TTC549 (cell line): ENCODE results near the gene ZNF653.

Experiments
- FAIRE-seq: peaks from 2 replicates; lab custom pipeline; 2012; peaks lifted over from hg19 to GRCh38; lab: Jason Lieb, UNC

ZNF653 gene

DNA sequence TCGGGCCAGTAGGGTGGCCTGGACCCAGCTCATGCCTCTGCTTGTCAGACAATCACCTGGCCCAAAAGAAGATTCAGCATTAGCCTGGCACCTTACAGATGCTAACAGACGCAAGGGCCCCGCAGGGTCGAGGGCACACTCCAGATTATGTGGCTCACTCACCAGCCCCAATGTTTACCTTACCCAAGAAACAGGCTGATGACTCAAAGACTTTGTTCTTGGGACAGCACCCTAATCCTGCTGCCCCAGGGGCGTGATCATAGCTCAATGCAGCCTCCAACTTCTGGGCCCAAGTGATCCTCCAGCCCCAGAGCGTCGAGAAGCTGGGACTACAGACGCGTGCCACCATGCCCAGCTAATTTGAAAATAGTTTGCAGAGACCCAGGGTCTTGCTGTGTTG is 13.5 kb upstream of the ZNF653 start:
- no peak for FAIRE-seq

DNA sequence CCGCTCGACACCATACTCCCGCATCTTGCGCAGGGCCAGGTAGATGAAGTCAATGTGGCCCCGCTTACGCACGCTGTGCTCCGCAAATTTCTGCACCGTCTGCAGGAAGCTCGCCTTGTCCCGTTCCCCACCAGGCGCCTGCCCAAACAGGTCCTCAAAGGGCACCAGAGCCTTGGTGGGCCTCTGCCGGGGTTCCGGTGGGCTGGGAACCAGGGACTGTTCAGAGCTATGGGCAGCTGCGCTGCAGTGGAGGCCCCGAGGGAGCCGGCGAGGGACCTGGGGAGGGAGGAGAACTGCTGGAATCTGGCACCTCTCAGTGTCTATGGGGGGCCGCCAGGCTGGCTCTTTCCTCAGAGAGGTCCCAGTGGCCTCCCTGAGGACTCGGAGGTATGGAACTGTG is 8.3 kb upstream of the ZNF653 start:
- no peak for FAIRE-seq

DNA sequence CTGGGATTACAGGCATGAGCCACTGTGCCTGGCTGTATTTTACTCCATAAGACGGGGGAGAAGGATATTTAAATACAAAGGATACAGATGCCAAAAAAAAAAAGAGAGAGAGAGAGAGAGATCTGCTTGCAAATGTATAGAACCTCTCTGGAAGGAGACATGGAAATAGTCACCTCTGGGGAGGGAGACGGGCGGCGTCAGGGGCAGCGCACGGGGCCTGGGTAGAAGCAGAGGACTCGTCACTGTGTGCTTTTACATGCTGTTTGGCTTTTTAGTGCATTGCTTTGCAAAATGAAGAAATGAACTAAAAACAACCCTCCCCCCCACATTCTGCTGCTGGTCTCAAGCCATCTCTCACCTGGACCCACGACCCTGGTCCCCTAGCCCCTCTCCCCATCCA is 4.8 kb upstream of the ZNF653 start:
- no peak for FAIRE-seq

DNA sequence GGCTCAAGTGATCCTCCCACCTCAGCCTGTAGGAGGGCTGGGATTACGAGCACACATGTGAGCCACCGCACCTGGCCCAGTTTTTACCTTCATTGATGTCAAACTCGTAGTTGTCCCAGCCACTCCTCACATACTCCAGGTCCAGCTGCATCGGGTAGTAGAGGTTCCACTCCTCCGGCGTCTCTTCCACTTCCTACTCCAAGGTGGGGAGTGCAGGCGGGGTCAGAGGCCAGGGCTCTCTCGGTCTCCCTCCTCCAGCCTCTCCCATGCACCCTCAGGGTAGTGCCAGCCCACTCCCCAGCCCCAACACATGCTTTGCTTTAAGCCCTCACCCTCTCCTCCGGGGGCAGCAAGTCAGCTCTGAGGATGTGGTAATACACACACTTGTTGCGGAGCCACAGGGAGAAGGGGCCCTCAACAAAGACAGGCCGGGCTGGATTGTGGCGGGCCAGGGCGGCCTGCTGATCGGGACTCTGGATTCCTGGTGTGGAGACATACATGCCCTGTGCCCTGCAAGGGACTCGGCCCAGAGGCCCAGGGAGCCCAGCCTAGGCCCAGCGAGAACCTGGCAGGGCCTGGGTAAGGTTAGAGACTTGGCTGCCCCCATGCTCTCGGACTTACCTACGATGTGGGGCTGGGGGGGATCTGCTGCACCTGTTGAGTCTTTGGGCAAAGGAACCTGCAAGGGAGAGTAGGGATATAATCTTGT is 1.9 kb upstream of the ZNF653 start:
- no peak for FAIRE-seq

DNA sequence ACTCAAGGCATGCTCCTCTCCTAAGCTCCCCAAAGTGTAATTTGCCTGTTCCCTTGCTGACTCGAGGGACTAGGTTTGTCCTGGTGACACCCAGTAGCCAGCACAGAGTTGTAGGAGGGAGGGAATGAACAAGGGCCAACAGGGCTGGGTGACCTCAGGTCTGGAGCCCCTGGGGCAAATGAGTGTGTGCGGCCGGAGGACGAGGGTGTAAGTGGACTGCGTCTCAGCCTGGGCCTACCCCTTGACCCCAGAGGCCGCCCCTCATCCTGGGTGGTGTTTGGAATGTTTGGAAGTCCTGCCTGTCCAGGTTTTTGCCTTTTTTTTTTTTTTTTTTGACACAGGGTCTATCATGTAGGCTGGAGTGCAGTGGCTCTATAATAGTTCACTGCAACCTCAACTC is 1.3 kb upstream of the ZNF653 start:
- FAIRE-seq = no peak

DNA sequence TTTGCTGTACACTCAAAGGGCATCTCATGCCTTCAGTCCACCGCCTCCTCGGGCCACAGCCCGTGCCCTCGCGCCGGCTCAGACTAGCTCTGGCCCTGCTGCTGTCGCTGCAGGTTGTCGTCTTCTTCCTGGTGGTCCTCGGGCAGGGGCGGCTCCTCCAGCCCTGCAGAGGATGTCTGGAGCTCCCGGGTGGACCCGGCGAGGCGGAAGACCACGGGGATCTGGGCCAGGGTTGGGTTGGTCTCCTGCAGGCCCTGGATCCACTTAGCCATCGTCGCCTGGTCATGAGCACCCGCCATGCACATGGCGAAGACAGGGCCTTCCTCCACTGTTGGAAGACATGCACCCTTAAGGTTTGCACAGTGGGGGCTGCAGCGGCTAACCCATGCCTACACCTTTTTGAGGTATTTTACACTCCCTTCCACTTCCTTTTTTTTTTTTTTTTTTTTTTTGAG is 489 bp upstream of the ZNF653 start:
- no peak for FAIRE-seq

DNA sequence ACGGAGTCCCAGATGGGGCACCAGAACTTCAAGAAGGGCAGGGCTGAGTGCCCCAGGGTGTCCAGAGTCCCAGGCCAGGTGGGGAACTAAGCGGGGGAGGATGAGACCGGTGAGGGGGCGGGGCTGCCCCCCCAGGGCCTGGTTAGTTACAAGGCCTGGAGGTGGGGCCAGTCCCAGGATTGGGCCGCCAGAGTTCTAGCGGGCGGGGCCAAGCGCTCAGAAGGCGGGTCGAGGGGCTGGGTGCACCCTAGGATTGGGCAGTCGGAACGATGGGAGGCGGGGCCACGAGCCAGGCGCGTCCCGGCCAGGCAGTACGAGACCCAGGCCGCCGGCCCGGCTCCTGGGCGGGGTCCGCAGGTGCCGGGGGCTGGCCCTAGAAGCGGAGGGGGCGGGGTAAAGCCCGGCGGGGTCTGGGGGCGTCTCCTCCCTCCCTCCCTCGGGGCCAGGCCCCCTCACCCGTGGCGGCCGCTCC is 571 bp downstream of the ZNF653 start:
- no peak for FAIRE-seq

DNA sequence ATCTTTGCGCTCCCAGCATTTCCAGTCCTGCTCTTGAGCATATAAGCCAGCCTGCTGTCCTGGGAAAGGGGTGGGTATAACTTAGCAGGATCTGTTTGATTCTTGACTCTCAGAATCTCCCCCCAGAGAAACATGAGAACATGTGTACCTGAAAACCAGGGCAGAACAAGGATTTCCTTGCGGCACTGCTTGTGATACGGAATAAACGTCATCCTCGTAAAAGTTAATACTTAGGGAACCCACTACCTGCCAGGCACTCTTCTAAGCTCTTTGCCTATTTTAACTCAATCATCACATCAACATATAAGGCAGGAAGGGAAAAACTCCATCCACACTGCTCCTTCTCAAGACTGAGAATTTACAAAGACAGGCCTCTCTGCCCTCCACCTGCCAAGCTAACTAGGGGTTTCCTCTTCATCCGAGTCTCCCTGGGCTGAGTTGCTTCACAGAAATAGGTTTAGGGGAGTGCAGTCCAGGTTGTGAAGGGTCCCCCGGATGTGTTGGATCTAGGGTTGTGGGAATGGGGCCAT is 1.1 kb downstream of the ZNF653 start:
- no peak for FAIRE-seq

DNA sequence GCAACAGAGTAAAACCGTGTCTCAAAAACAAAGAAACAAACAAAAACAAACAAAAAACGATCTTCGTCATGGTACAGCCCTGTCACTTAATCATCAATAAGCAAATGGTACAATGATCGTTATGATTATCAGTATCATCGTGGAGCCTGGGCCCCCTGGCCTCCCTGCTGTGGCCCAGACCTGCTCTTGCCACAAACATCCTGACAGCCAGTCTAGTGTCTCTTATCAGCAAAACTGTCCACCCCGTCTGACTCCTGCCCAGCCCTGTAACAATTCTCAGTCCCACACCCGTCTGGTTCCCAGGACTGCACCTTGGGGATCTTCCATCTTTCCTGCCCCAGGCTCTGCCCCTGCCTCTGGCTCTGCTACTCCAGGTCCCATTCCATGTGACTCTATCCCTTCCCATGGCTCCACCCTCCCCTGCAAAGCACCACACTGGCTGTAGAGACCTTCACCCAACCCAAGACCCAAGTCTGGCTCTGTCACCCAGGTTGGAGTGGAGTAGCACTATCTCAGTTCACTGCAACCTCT is 5.7 kb downstream of the ZNF653 start:
- FAIRE-seq = no peak

DNA sequence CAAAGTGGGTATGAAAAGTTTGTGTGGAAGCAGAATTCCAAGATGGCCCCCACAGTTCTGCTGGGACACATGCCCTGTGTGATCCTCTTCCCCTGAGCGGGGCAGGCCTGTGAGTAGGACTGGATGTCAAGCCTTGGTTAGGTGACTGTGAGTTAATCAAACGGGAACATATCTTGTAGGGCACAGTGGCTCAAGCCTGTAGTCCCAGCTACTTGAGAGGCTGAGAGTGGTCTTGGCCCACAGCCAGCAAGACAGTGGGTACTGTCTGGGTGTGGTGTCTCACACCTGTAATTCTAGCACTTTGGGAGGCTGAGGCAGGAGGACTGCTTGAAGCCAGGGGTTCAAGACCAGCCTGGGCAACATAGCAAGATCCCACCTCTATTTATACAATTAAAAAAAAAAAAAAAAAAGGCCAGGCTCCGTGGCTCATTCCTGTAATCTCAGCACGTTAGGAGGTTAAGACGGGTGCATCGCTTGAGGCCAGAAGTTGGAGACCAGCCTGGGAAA is 6.4 kb downstream of the ZNF653 start:
- FAIRE-seq = no peak

DNA sequence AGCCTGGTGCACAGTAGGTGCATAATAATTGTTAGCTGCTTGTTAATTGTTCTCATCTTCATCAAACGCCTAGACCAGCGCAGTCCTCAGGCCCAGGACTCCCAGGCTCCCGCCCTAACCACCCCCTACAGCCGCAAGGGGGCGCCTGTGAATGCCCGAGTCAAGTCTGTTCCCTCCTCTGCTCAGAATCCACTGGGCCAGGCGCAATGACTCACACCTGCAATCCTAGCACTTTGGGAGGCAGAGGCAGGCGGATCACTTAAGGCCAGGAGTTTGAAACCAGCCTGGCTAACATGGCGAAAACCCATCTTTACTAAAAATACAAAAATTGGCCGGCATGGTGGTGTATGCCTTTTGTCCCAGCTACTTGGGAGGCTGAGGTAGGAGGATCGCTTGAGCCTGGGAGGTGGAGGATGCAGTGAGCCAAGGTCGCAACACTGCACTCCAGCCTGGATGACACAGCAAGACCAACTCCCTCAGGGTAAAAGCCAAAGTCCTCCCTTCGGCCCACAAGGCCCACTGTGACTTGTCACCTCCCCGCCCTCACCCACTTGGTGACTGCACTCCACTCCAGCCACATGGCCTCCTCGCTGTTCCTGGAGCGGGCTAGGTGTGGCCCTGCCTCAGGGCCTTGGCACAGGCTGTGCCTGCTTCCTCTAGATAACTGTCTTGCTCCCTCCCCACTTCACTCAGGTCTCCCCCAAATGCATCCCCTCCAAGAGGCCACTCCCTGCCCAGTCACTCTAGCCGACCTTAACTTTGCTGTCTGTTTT is 9.1 kb downstream of the ZNF653 start:
- FAIRE-seq = no peak

DNA sequence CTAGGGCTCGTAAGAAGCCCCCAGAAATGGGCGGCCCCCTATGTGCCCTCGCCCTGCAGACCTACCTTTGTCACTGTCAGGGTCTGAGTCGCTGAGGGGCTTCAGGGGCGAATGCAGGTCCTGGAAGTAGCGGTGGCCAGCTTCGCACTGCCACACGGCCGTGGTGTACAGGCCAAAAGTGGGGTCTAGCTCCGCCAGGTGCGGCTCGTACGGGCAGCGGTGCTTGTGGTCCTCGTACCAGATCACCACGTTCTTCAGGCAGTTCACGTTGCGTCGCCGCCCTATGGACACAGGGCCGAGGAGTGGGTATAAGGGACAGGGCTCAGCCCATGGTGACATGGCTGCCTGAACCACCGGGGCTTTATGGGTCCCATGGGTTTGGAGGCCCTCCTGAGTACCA is 9.8 kb downstream of the ZNF653 start:
- no peak for FAIRE-seq

DNA sequence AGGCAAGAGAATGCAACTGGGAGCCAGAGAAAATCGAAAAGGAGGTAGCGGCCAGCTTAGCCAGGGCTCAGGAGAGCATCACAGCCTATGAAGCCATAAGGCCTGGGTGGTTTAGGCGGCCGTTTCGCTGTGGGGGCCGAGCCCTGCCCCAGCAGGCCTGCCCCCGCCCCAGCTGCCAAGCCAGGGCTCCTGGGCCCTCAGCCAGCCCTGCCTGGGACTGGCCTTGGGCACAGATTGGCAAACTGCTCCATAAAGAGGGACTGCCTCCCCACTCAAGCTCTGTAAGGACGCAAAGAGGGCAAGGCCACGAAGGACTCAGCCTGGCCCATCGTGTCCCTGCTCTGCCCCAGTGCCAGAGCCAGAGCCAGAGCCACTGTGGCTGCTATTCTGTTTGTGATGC is 10.2 kb downstream of the ZNF653 start:
- FAIRE-seq = no peak

DNA sequence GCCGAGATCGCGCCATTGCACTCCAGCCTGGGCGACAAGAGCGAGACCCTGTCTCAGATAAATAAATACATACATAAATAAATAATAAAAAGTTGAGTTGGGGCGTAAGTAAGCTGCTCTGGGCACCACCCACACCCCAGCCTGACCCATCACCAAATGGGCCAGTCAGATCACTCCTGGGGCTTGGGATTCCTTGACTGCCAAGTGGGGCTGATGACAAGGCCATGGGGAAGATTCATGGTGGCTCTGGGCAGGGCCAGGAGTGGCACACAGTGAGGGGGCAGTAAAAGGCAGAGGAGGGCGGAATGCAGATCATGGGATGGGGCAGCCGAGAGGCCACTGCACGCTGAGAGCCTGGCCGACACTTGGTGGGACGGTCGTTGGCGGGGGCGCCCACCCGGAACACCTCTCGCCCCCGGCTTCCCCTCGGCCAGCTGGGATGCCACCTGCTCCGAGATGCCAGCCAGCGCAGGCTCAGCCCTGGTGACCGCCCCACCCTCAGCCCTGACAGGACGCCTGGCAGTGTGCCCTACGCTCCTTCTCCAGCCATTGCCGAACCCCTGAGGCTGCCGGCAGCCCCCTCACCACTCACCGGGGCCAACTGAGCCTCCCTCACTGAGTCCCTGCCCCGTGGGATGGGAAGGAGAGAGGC is 10.9 kb downstream of the ZNF653 start:
- FAIRE-seq = no peak

DNA sequence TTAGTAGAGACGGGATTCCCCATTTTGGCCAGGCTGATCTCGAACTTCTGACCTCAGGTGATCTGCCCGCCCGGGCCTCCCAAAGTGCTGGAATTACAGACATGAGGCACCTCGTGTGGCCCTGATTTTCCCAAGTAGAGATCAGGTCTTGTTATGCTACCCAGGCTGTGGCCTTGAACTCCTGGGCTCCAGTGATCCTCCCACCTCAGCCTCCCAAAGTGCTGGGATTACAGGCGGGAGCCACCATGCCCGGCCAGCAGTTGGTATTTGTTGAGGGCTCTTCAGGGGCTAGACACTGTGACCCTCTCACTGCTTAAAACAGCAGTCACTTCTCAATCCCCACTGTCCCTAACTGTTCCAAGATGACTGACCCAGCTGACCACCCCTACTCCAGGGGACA is 16.3 kb downstream of the ZNF653 start:
- no peak for FAIRE-seq

DNA sequence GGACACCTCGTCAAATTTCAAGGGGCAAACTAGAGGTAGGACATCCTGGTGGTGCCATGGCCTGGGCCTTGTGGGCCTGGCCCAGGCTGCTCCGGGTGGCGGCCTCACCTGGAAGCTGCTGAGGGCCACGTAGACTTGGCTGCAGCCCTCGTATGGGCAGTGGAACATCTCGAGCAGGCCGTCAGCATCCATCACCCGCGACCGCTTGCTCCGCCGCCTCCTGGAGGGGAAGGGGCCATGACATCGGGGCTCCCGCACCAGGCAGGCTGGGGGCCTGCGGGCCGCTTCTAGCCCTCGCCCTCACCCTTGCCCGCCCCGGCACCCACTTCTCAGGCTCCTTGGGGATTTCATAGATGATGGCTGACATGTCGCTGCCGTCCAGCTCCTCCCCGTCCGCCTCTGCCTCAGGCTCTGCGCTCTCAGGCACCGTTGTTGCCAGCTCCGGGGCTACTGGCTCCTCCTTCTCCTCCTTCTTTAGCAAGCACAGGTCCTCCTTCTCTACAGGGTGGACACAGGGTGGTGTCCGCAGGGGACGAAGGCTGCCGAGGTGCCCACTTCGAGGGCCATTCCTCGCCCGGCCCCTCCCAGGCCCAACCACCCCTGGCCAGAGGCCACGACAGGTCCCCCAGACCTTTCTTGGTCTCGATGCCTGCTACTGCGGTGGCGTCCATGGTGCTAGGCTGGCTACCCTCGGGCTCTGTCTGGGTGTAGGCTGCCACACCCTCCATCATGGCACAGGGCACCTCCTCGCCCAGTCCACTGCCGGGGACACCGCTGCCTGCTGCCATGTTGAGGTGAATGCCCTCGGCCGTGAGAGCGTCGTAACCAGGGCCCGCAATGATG is 18.8 kb downstream of the ZNF653 start:
- no peak for FAIRE-seq

DNA sequence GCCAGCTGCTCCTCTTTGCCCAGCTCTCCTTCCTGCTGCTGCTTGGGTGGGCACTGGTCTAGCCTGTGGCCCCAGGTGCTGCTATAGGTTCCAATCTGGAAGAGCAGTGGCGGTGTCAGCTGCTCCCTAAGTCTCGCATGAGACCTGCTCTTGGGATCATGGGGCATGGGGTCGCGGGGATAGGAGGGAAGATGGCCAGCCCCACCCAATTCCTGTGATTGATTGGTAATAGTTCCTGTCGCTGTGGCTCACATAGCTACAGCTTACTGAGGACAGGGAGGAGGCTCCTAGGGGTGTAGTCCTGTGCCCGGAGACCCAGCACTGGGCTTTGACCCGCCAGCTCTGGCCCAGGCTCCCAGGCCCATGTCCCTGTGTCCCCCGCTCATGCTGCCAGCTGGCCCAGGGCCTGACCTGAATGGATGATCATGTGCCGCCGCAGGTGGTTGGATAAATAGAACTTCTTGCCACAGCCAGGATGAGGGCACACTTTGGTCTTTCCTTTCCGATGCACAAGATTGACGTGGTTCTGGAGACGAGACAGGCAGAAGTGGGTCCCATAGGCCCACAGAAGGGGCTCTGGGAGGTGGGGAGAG is 20.3 kb downstream of the ZNF653 start:
- no peak for FAIRE-seq

DNA sequence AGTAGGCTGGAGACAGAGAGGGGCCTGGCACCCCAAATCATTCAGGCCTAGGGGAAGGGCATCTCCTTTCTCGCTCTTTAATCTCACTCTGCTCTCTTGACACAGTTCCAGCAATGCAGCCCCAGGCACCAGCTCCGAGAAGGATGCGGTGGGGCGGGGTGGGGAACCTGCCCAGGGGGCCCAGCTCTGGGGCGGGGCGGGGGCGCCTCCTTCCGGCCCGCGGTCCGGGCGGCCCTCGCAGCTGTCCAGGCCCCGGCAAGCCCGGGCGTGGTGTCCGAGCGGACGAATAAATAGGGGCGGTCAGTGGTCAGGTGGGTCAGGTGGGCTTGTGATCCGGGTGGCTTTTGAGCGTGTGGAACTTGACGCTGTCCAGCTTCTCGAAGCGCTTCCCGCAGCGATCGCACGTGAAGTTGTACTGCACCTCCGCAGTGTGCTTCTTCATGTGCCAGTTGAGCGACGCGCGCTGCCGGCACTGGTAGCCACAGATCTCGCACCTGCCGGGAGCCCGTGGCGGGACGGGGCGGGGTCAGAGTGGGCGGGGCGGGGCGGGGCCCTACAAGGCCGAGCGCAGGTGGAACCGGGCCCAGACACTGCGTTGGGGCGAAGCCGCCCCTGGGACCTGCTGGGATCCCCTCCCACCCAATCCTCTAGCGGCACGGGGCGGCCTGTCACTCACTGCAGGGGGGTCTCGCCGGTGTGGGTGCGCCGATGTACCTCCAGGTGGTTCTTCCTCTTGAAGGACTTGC is 22.1 kb downstream of the ZNF653 start:
- FAIRE-seq = no peak

DNA sequence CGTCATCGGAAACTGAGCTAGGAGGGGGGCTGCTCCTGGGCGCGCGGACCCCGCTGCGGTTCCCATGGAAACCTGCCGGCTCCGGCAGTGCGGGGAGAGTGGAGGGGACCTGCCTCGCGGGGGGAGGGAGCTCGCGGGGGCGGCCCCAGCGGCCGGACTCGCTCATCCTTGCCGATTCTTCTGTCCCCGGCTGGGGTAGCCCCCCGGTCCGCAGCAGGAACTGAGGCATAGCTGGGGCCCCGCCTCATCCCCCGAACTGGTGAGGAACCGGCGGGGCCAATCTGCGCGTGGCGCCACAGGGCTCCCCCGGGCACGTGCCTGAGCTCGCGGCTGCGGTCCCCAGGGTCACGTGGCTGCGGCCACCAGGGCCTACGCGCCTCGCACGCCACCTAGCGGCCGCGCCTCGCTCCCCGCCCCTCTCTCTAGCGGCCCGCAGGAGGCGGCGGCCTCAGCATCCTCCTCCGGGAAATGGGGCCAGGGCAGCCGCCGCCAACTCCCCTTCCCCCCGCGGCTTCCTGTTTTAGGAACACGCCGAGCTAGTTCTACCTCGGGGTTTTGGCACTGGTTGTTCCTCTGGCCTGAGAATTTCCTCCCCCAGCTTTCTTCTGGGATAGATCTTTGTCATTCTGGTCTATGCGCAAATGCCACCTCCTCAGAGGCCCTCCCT is 23.1 kb downstream of the ZNF653 start:
- no peak for FAIRE-seq
